Stimulated activated CD8-positive, alpha-beta memory T cell treated with anti-CD3 and anti-CD28 coated beads, Interleukin-7, amount 100 ng/mL, for 48 hours (primary cell): ENCODE data around the gene SCARF1.

ENCODE experiments used
- DNase-seq, 2 donors: peaks; one replicate each; pipeline ENCODE4 v3.0.0-alpha.2; 2020; ENCODE audit warnings: low read depth in 1 of 2; ENCODE audit errors: extremely low read depth in 1 of 2

The SCARF1 gene

GRCh38 chr17:1601571-1601970 is 44.0 kb downstream of the SCARF1 start:
- DNase-seq: no peak

- no peak for DNase-seq
Measured at GRCh38 chr17:1598399-1599095, 47.0 kb downstream of the SCARF1 start.

- DNase-seq: no peak
Measured at GRCh38 chr17:1597861-1598342, 47.6 kb downstream of the SCARF1 start.

GRCh38 chr17:1593630-1593931 is 52.0 kb downstream of the SCARF1 start:
- no peak for DNase-seq

GRCh38 chr17:1592751-1593629 is 52.5 kb downstream of the SCARF1 start:
- no peak for DNase-seq

GRCh38 chr17:1591474-1592090 is 54.0 kb downstream of the SCARF1 start:
- no peak for DNase-seq

GRCh38 chr17:1590747-1591473 is 54.6 kb downstream of the SCARF1 start:
- no peak for DNase-seq

- no peak for DNase-seq
Measured at GRCh38 chr17:1590029-1590746, 55.3 kb downstream of the SCARF1 start.

GRCh38 chr17:1588821-1589585 is 56.5 kb downstream of the SCARF1 start:
- no peak for DNase-seq

GRCh38 chr17:1584167-1584566 is 61.4 kb downstream of the SCARF1 start:
- no peak for DNase-seq
